Esophagus muscularis mucosa (tissue), 4 donors: ENCODE results near the gene CNTN5. TPM values are rescaled to one million over a fixed set of nuclear protein-coding genes. Genes with fewer than 3 reads are reported as not detected.

Experiments used
- DNase-seq: peaks from one replicate; pipeline ENCODE4 v3.0.0-alpha.2; 2017; ENCODE audit errors: extremely low spot score
- H3K27ac ChIP-seq, 4 donors: fragments of 200-600 bp; sonication (generic); replicated peaks in 1 of 4; 1 replicate in 3 of 4; 2 replicates in 1 of 4; pipeline ENCODE4 v1.5.1; 2016 to 2019; ENCODE audit warnings: mild to moderate bottlenecking in 1 of 4
- H3K27me3 ChIP-seq, 4 donors: fragments of 200-600 bp; sonication (generic); one replicate each; pipeline versions ENCODE4 v1.5.1 to v1.6.0; 2016 to 2019
- H3K36me3 ChIP-seq, 4 donors: fragments of 200-600 bp; sonication (generic); one replicate each; pipeline ENCODE4 v1.5.1; 2016 to 2019
- H3K4me1 ChIP-seq, 4 donors: fragments of 200-600 bp; sonication (generic); one replicate each; pipeline ENCODE4 v1.5.1; 2016 to 2019
- H3K4me3 ChIP-seq, 4 donors: fragments of 200-600 bp; sonication (generic); 1 replicate in 2 of 4; 2 replicates in 2 of 4; pipeline ENCODE4 v1.5.1; 2016 to 2019; ENCODE audit warnings: mild to moderate bottlenecking in 4 of 4, moderate library complexity in 1 of 4
- H3K9me3 ChIP-seq, 4 donors: fragments of 200-600 bp; sonication (generic); 1 replicate in 3 of 4; 2 replicates in 1 of 4; pipeline ENCODE4 v1.5.1; 2016 to 2019
- CTCF ChIP-seq, 3 experiments: fragments of 200-600 bp in 2 of 3; fragments of 450-650 bp in 1 of 3; sonication (generic) in 2 of 3; IDR thresholded peaks; one replicate each; pipeline ENCODE4 v1.5.1; 2017 to 2019; ENCODE audit warnings: antibody characterized with exemption in 3 of 3, mild to moderate bottlenecking in 2 of 3, moderate library complexity in 1 of 3
- EP300 ChIP-seq: sonication (generic); formaldehyde crosslinking; IDR thresholded peaks from one replicate; pipeline ENCODE4 v1.6.1; 2017; ENCODE audit warnings: antibody characterized with exemption
- POLR2A ChIP-seq: fragments of 450-650 bp; IDR thresholded peaks from one replicate; pipeline ENCODE4 v1.6.1; 2017; ENCODE audit warnings: antibody characterized with exemption, moderate library complexity, mild to moderate bottlenecking, low read depth
- POLR2AphosphoS5 ChIP-seq, 2 donors: sonication (generic); formaldehyde crosslinking; IDR thresholded peaks; one replicate each; pipeline ENCODE4 v1.6.1; 2017; ENCODE audit warnings: antibody characterized with exemption in 2 of 2
- WGBS: methylation state at CpG from one replicate; pipeline ENCODE4 v1.1.5; 2018; 5-methylcytosine and 5-hydroxymethylcytosine counted together
- intact Hi-C: fragments of 100-400 bp; cut with DNase I; formaldehyde crosslinking; loops from one replicate; pipeline ENCODE4 v1.15.1; 2023
- total RNA-seq, 4 donors: library from RNA; depleted of rRNA; stranded (reverse); fragments of >200 nt; gene quantifications; one replicate each; pipeline versions ENCODE4 v1.1.0 to v1.2.1, GENCODE V29; 2016

Gene CNTN5
- total RNA-seq, 4 donors from 2014 or later, result 0.06 TPM; not detected in 3

DNA sequence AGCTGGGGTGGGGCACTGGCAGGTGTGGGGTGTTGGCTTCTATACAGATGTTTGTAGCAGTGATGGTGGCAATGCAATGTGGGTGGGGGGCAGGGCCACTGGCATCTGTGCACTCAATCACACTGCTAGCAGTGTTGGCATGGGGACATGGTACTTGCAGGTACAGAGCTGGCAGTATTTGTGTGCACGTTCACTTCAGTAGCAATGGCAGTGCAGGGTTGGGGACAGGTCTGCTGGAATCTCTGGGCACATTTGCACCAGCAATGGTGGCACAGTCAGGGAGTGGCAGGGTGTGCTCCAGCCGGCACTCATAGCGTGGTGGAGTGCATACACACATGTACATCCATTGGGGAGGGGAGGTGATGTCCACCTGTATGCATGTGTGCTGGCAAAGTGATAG, 775.2 kb downstream of the CNTN5 start:
- H3K27ac ChIP-seq, result no peak overlapping the region
- 83% methylated on average over 1 of the region's 3 CpGs for WGBS
- no peaks in the 10 kb centered on the region for H3K4me1 ChIP-seq
- H3K9me3 ChIP-seq, result peaks cover 0 to 5% (median 0%) of the 10 kb centered on the region in 4 donors
- H3K27me3 ChIP-seq, result no peaks in the 10 kb centered on the region
- intact Hi-C loops, result no loop called here
- no peak for DNase-seq
- no peaks in the 10 kb centered on the region for H3K36me3 ChIP-seq
- TF ChIP-seq CTCF (IDR thresholded peaks at IDR 0.05) (no peak), EP300 (no peak), POLR2AphosphoS5 (IDR thresholded peaks at IDR 0.05) (no peak), POLR2A (no peak)
- H3K4me3 ChIP-seq, result no peak overlapping the region

- Histone ChIP-seq H3K36me3 (no peaks in the 10 kb centered on the region), H3K4me1 (no peaks in the 10 kb centered on the region), H3K27me3 (no peaks in the 10 kb centered on the region), H3K4me3 (no peak overlapping the region), H3K9me3 (no peaks in the 10 kb centered on the region), H3K27ac (no peak overlapping the region)
- TF ChIP-seq POLR2A (no peak), CTCF (IDR thresholded peaks at IDR 0.05) (no peak), POLR2AphosphoS5 (IDR thresholded peaks at IDR 0.05) (no peak), EP300 (no peak)
- DNase-seq, result no peak
- 86% methylated on average over 3 of the region's 3 CpGs for WGBS
- intact Hi-C loops, result no loop called here
Measured at GRCh38 chr11:99803501-99803900, 782.8 kb downstream of the CNTN5 start.

GRCh38 chr11:99812516-99812915, 791.8 kb downstream of the CNTN5 start:
- intact Hi-C loops, result no loop called here
- 89% methylated on average over 6 of the region's 6 CpGs for WGBS
- Histone ChIP-seq H3K4me1 (no peaks in the 10 kb centered on the region), H3K27ac (no peak overlapping the region), H3K27me3 (no peaks in the 10 kb centered on the region), H3K4me3 (no peak overlapping the region), H3K36me3 (no peaks in the 10 kb centered on the region), H3K9me3 (no peaks in the 10 kb centered on the region)
- no peak for DNase-seq
- TF ChIP-seq EP300 (no peak), POLR2A (no peak), CTCF (IDR thresholded peaks at IDR 0.05) (no peak), POLR2AphosphoS5 (IDR thresholded peaks at IDR 0.05) (no peak)

- Histone ChIP-seq H3K9me3 (no peaks in the 10 kb centered on the region), H3K27me3 (no peaks in the 10 kb centered on the region), H3K27ac (no peak overlapping the region), H3K36me3 (no peaks in the 10 kb centered on the region), H3K4me3 (no peak overlapping the region), H3K4me1 (no peaks in the 10 kb centered on the region)
- intact Hi-C loops, result no loop called here
- WGBS, result 91% methylated on average over 1 of the region's 1 CpG
- DNase-seq, result no peak
- no peak for TF ChIP-seq EP300
- TF ChIP-seq POLR2AphosphoS5 (IDR thresholded peaks at IDR 0.05), result no peak
- no peak for TF ChIP-seq POLR2A
- TF ChIP-seq CTCF (IDR thresholded peaks at IDR 0.05), result no peak
Measured at GRCh38 chr11:99814021-99814420, 793.3 kb downstream of the CNTN5 start.

- DNase-seq, result no peak
- Histone ChIP-seq H3K27ac (no peak overlapping the region), H3K36me3 (no peaks in the 10 kb centered on the region), H3K9me3 (no peaks in the 10 kb centered on the region), H3K4me1 (no peaks in the 10 kb centered on the region), H3K27me3 (no peaks in the 10 kb centered on the region), H3K4me3 (no peak overlapping the region)
- intact Hi-C loops, result no loop called here
- 77% methylated on average over 5 of the region's 5 CpGs for WGBS
- TF ChIP-seq CTCF (IDR thresholded peaks at IDR 0.05) (no peak), POLR2A (no peak), POLR2AphosphoS5 (IDR thresholded peaks at IDR 0.05) (no peak), EP300 (no peak)
Measured at GRCh38 chr11:99814738-99815137, 794.0 kb downstream of the CNTN5 start.
